ENCODE results near the gene RNF157. TPM values are rescaled to one million over a fixed set of nuclear protein-coding genes. Genes with fewer than 3 reads are reported as not detected.

RNF157 gene
- total RNA-seq (8.6 and 8.9 TPM in 2 replicates), polyA plus RNA-seq (4.8 and 5.0 TPM in 2 replicates)

- Histone ChIP-seq H3K4me2 (peak within 1 kb of the TSS; percentile 95), H3K4me1 (ENCODE audit: insufficient read depth) (peaks cover 12% of the 10 kb centered on the region), H3K9me3 (ENCODE audit: low read depth) (no peaks in the 10 kb centered on the region), H3K27me3 (peaks cover 8% of the 10 kb centered on the region), H3K4me3 (peak within 1 kb of the TSS; percentile 72), H3K36me3 (replicated peaks; ENCODE audit: insufficient read depth, low read depth) (no peaks in the 10 kb centered on the region), H3K9me2 (replicated peaks; ENCODE audit: insufficient read depth) (no peaks in the 10 kb centered on the region), H3K27ac (peak within 1 kb of the TSS; percentile 78), H4K20me1 (ENCODE audit: insufficient read depth, poor library complexity, severe bottlenecking) (no peaks in the 10 kb centered on the region), H2AFZ (peak within 1 kb of the TSS; percentile 93), H3K79me2 (peaks cover 5% of the 10 kb centered on the region)
- whole genome bisulfite sequencing (ENCODE audit: low lambda C conversion rate, missing lambda C conversion rate) = 1% methylated on average over 44 of the region's 102 CpGs
- peak; percentile 84 for DNase-seq (ENCODE audit: low spot score)
- TF ChIP-seq EZH2 (IDR thresholded peaks at IDR 0.05; ENCODE audit: borderline replicate concordance) = no peak
- no peak for TF ChIP-seq EZH2phosphoT487 (IDR thresholded peaks at IDR 0.05; ENCODE audit: low read depth, severe bottlenecking, unreplicated experiment)
- no peak for TF ChIP-seq CTCF (IDR thresholded peaks at IDR 0.05; ENCODE audit: poor library complexity)
Observed at GRCh38 chr17:76240461-76241203, at the start of gene RNF157. Gene RNF157, minus strand, starts transcription at chr17:76240493. Its CDS starts 253 bp downstream, at chr17:76240240.

- WGBS (ENCODE audit: low lambda C conversion rate, missing lambda C conversion rate) = 91% methylated on average over 23 of the region's 23 CpGs
- no peak for TF ChIP-seq CTCF (IDR thresholded peaks at IDR 0.05; ENCODE audit: poor library complexity)
- no peak for TF ChIP-seq EZH2phosphoT487 (IDR thresholded peaks at IDR 0.05; ENCODE audit: low read depth, severe bottlenecking, unreplicated experiment)
- no peak for TF ChIP-seq EZH2 (IDR thresholded peaks at IDR 0.05; ENCODE audit: borderline replicate concordance)
- H4K20me1 ChIP-seq (ENCODE audit: insufficient read depth, poor library complexity, severe bottlenecking) = no peaks in the 10 kb centered on the region
Observed at GRCh38 chr17:76281573-76282371, 41.5 kb upstream of the RNF157 start.

GRCh38 chr17:76280650-76281049 is 40.4 kb upstream of the RNF157 start:
- no peak overlapping the region for H2AFZ ChIP-seq
- no peaks in the 10 kb centered on the region for H3K4me1 ChIP-seq (ENCODE audit: insufficient read depth)
- no peaks in the 10 kb centered on the region for H3K9me3 ChIP-seq (ENCODE audit: low read depth)
- H3K4me2 ChIP-seq = no peak overlapping the region
- H3K27me3 ChIP-seq = no peaks in the 10 kb centered on the region
- H3K79me2 ChIP-seq = no peaks in the 10 kb centered on the region
- WGBS (ENCODE audit: low lambda C conversion rate, missing lambda C conversion rate) = 93% methylated on average over 14 of the region's 15 CpGs
- no peak for DNase-seq (ENCODE audit: low spot score)
- no peaks in the 10 kb centered on the region for H3K9me2 ChIP-seq (replicated peaks; ENCODE audit: insufficient read depth)
- no peak overlapping the region for H3K27ac ChIP-seq
- TF ChIP-seq EZH2phosphoT487 (IDR thresholded peaks at IDR 0.05; ENCODE audit: low read depth, severe bottlenecking, unreplicated experiment) (no peak), EZH2 (IDR thresholded peaks at IDR 0.05; ENCODE audit: borderline replicate concordance) (no peak), CTCF (IDR thresholded peaks at IDR 0.05; ENCODE audit: poor library complexity) (no peak)
- no peak overlapping the region for H3K4me3 ChIP-seq
- H3K36me3 ChIP-seq (replicated peaks; ENCODE audit: insufficient read depth, low read depth) = no peaks in the 10 kb centered on the region
- no peaks in the 10 kb centered on the region for H4K20me1 ChIP-seq (ENCODE audit: insufficient read depth, poor library complexity, severe bottlenecking)

More at GRCh38 chr17:76281573-76282371, 41.5 kb upstream of the RNF157 start:
- Histone ChIP-seq H3K79me2 (no peaks in the 10 kb centered on the region), H2AFZ (no peak overlapping the region), H3K4me3 (no peak overlapping the region), H3K27me3 (no peaks in the 10 kb centered on the region), H3K36me3 (replicated peaks; ENCODE audit: insufficient read depth, low read depth) (no peaks in the 10 kb centered on the region), H3K9me3 (ENCODE audit: low read depth) (no peaks in the 10 kb centered on the region), H3K9me2 (replicated peaks; ENCODE audit: insufficient read depth) (no peaks in the 10 kb centered on the region), H3K27ac (no peak overlapping the region), H3K4me2 (no peak overlapping the region), H3K4me1 (ENCODE audit: insufficient read depth) (no peaks in the 10 kb centered on the region)
- DNase-seq (ENCODE audit: low spot score) = no peak

All from hepatocyte (in vitro differentiated cells).